ENCODE measurements around the gene CHST14. TPM values are rescaled to one million over a fixed set of nuclear protein-coding genes. Genes with fewer than 3 reads are reported as not detected.
"Not testable (repeated sequence)": the region's sequence is repeated elsewhere in the genome, so short reads cannot be mapped to it uniquely, and the experiment has no call there.

CHST14 gene
- total RNA-seq, 2 experiments from 2014 or later = 5.4 to 6.2 TPM

GRCh38 chr15:40452296-40453090, 18.3 kb upstream of the CHST14 start:
- DNase-seq (no peak), ATAC-seq (peak; percentile 49)
- H3K27me3 Mint-ChIP-seq = no peaks in the 10 kb centered on the region
- H3K4me3 Mint-ChIP-seq = peak overlapping the region; percentile 17
- ChIA-PET CTCF (interaction anchor here (0.7 to 2.1 kb wide), 5 partner anchors 10 to 85 kb away, joined by 3 to 6 read pairs (median 5); partner anchors contain the start of gene BAHD1), POLR2A (interaction anchor here (0.6 to 2.0 kb wide), 3 partner anchors 7 to 17 kb away, joined by 3 to 8 read pairs (median 3); no protein-coding TSS in a partner anchor)
- intact Hi-C loops (cut with DNase I, micrococcal nuclease) = no loop called here
- peak overlapping the region; percentile 82 for H3K27ac Mint-ChIP-seq
- H3K9me3 Mint-ChIP-seq (ENCODE audit: low read depth) = no peaks in the 10 kb centered on the region
- peaks cover 82% of the 10 kb centered on the region for H3K4me1 Mint-ChIP-seq
- no peaks in the 10 kb centered on the region for H3K36me3 Mint-ChIP-seq (ENCODE audit: low read depth)

GRCh38 chr15:40453941-40454340, 16.8 kb upstream of the CHST14 start:
- not testable (repeated sequence) for H3K27me3 Mint-ChIP-seq; H3K36me3 Mint-ChIP-seq (ENCODE audit: low read depth); H3K9me3 Mint-ChIP-seq (ENCODE audit: low read depth)
- POLR2A ChIA-PET = interaction anchor here (0.7 to 2.0 kb wide), 2 partner anchors 9 to 115 kb away, joined by 5 to 8 read pairs; partner anchors contain the start of gene RPUSD2
- peak overlapping the region; percentile 28 for H3K4me3 Mint-ChIP-seq
- CTCF ChIA-PET = interaction anchor here (0.6 to 2.1 kb wide), 4 partner anchors 15 to 591 kb away, joined by 3 to 7 read pairs (median 6); no protein-coding TSS in a partner anchor
- intact Hi-C loops (cut with DNase I, micrococcal nuclease) = loop anchor here in 1 of 2 experiments (2.0 kb wide), 1 partner anchor 17 kb away; the partner anchor contains the start of gene CHST14
- DNase-seq (peak; percentile 52), ATAC-seq (peak; percentile 67)
- peaks cover 79% of the 10 kb centered on the region for H3K4me1 Mint-ChIP-seq
- H3K27ac Mint-ChIP-seq = peak overlapping the region; percentile 82

DNA sequence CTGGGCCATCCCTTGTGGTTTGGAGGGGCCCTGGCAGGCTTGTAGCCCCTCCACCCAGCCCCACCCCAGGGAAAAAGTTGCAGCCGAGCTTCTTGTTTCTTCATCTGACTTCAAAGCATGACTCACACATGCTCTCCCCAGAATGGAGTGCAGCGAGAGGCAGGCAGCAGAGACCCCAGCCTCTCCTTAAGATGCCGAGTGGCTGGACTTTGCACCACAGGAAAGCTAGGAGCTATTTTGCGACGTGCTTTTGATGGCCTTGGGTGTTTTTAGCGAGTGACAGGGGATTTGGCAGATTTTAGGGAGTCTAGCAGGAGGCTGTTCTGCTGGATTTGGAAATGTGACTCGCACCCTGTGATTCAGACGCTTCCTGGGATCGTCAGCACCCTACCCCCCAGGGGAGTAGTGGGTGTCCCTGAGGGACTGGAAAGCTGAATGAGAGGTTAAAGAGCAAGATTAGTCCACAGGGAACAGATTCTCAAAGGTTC, 15.8 kb upstream of the CHST14 start:
- Mint-ChIP-seq H3K27me3 (no peaks in the 10 kb centered on the region), H3K27ac (peak overlapping the region; percentile 82), H3K4me1 (peaks cover 72% of the 10 kb centered on the region), H3K4me3 (no peak overlapping the region), H3K36me3 (ENCODE audit: low read depth) (no peaks in the 10 kb centered on the region), H3K9me3 (ENCODE audit: low read depth) (no peaks in the 10 kb centered on the region)
- POLR2A ChIA-PET = interaction anchor here (0.5 to 0.7 kb wide), 2 partner anchors 38 to 46 kb away, joined by 3 to 4 read pairs; no protein-coding TSS in a partner anchor
- intact Hi-C loops (cut with DNase I, micrococcal nuclease) = loop anchor here in 1 of 2 experiments (2.0 kb wide), 1 partner anchor 16 kb away; the partner anchor contains the start of gene CHST14
- DNase-seq (peak; percentile 58), ATAC-seq (peak; percentile 55)
- CTCF ChIA-PET = interaction anchor here (0.5 to 2.1 kb wide), 8 partner anchors 11 to 182 kb away, joined by 3 to 7 read pairs (median 5); no protein-coding TSS in a partner anchor

- ChIA-PET CTCF (interaction anchor here (0.5 to 1.3 kb wide), 6 partner anchors 9 to 281 kb away, joined by 3 to 5 read pairs (median 3); no protein-coding TSS in a partner anchor), POLR2A (no interaction called here)
- peaks cover 59% of the 10 kb centered on the region for H3K4me1 Mint-ChIP-seq
- H3K36me3 Mint-ChIP-seq (ENCODE audit: low read depth) = no peaks in the 10 kb centered on the region
- no peak overlapping the region for H3K4me3 Mint-ChIP-seq
- H3K27ac Mint-ChIP-seq = peak overlapping the region; percentile 74
- H3K9me3 Mint-ChIP-seq (ENCODE audit: low read depth) = no peaks in the 10 kb centered on the region
- intact Hi-C loops (cut with DNase I, micrococcal nuclease) = no loop called here
- no peaks in the 10 kb centered on the region for H3K27me3 Mint-ChIP-seq
- ATAC-seq (no peak), DNase-seq (no peak)
These were observed 14.5 kb upstream of the CHST14 start for GRCh38 chr15:40456299-40456712.

DNA sequence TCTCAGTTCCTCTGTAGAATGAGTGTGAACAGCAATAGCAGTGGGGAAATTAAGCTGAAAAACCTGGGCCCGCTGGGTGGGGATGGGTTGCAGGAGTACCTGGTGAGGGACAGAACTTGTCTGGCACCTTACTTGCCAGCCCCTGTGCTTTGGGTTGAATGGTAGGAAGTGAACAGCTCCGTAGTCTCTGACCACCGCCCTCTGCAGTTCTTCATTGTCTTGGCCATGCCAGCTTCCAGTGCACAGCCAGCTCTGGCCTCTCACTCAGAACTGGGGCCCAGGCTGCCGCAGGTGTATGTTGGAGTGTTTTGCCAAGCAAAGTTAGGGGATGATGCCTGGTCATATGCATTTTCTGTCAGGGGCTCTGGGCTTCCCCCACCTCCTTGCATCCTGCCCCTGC, 14.0 kb upstream of the CHST14 start:
- ATAC-seq = no peak
- no peaks in the 10 kb centered on the region for H3K9me3 Mint-ChIP-seq (ENCODE audit: low read depth)
- intact Hi-C loops (cut with DNase I, micrococcal nuclease) = no loop called here
- no peaks in the 10 kb centered on the region for H3K27me3 Mint-ChIP-seq
- H3K4me3 Mint-ChIP-seq = no peak overlapping the region
- peak overlapping the region; percentile 44 for H3K27ac Mint-ChIP-seq
- POLR2A ChIA-PET = no interaction called here
- no peaks in the 10 kb centered on the region for H3K36me3 Mint-ChIP-seq (ENCODE audit: low read depth)
- no peak for DNase-seq
- peaks cover 55% of the 10 kb centered on the region for H3K4me1 Mint-ChIP-seq
- CTCF ChIA-PET = interaction anchor here (0.5 to 1.3 kb wide), 6 partner anchors 9 to 281 kb away, joined by 3 to 5 read pairs (median 3); no protein-coding TSS in a partner anchor

DNA sequence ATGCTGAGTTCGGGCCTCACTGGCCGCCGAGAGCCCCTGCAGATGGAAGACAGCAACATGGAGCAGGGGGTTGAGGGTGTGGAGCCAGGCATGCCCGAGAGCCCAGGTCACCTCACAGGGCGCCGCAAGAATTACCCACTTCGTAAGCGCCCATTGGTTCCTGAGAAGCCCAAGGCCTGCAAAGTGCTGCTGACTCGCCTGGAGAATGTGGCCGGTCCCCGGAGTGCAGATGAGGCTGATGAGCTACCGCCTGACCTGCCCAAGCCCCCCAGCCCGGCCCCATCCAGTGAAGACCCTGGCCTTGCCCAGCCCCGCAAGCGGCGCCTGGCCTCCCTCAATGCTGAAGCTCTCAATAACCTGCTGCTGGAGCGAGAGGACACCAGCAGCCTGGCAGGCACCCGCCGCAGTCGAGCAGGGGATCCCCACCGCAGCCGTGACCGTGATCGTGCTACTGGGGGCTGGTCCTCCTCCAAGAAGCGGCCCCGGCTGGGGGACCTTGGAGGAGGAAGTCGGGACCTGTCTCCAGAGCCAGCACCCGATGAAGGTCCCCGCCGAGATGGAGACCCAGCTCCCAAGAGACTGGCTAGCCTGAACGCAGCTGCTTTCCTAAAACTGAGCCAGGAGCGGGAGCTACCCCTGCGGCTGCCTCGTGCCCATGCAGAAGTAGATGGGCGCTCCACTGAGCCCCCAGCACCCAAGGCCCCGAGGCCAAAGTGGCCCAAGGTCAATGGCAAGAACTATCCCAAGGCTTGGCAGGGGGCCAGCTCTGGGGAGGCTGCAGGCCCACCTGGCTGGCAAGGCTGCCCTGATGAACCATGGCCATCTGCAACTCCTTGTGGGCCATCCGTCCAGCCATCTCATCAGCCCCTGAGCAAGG, 12.1 kb upstream of the CHST14 start:
- Mint-ChIP-seq H3K4me1 (peaks cover 35% of the 10 kb centered on the region), H3K27me3 (no peaks in the 10 kb centered on the region), H3K4me3 (no peak overlapping the region), H3K9me3 (ENCODE audit: low read depth) (no peaks in the 10 kb centered on the region), H3K36me3 (ENCODE audit: low read depth) (peaks cover 2% of the 10 kb centered on the region), H3K27ac (no peak overlapping the region)
- no peak for ATAC-seq
- no peak for DNase-seq
- CTCF ChIA-PET = interaction anchor here (0.5 kb wide), 1 partner anchor 36 kb away, joined by 3 read pairs; no protein-coding TSS in a partner anchor
- intact Hi-C loops (cut with DNase I, micrococcal nuclease) = no loop called here
- POLR2A ChIA-PET = no interaction called here

DNA sequence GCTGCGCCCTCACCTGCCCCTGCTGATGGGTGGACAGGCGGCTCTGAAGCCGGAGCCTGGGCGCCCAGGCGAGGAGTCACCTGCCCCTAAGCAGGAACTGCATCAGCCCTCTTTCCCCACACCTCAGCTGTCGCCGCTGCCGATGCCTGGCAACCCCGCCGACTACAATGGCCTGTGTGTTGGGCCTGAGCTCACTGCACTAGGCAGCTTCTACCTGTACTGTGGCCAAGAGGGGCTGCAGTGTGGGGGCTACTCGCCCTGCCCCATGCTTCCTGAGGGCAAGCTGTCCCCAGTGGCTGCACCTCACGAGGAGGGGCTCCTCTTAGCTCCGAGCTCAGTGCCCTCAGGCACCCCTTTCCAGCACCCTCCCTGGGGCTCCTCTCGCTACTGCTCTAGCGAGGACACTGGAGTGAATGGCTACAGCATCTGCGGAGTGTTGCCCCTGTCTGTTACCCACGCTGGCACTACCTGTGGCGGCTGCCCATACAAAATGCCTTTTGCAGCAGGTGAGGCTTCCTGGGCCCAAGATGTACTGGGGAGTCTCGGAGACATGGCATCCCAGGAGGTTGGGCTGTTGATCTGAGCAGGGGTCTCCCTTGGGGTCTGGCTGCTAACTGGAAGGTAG, 11.3 kb upstream of the CHST14 start:
- H3K4me3 Mint-ChIP-seq = no peak overlapping the region
- H3K36me3 Mint-ChIP-seq (ENCODE audit: low read depth) = peaks cover 2% of the 10 kb centered on the region
- intact Hi-C loops (cut with DNase I, micrococcal nuclease) = no loop called here
- no peaks in the 10 kb centered on the region for H3K9me3 Mint-ChIP-seq (ENCODE audit: low read depth)
- DNase-seq (no peak), ATAC-seq (no peak)
- ChIA-PET CTCF (interaction anchor here (0.6 kb wide), 1 partner anchor 731 kb away, joined by 3 read pairs; no protein-coding TSS in a partner anchor), POLR2A (no interaction called here)
- H3K27ac Mint-ChIP-seq = no peak overlapping the region
- H3K4me1 Mint-ChIP-seq = peaks cover 27% of the 10 kb centered on the region
- no peaks in the 10 kb centered on the region for H3K27me3 Mint-ChIP-seq

GRCh38 chr15:40460404-40460803, 10.4 kb upstream of the CHST14 start:
- Mint-ChIP-seq H3K27me3 (no peaks in the 10 kb centered on the region), H3K27ac (no peak overlapping the region), H3K36me3 (ENCODE audit: low read depth) (peaks cover 3% of the 10 kb centered on the region), H3K4me3 (no peak overlapping the region), H3K9me3 (ENCODE audit: low read depth) (no peaks in the 10 kb centered on the region), H3K4me1 (peaks cover 21% of the 10 kb centered on the region)
- intact Hi-C loops (cut with DNase I, micrococcal nuclease) = no loop called here
- ChIA-PET POLR2A (no interaction called here), CTCF (no interaction called here)
- no peak for DNase-seq
- no peak for ATAC-seq

DNA sequence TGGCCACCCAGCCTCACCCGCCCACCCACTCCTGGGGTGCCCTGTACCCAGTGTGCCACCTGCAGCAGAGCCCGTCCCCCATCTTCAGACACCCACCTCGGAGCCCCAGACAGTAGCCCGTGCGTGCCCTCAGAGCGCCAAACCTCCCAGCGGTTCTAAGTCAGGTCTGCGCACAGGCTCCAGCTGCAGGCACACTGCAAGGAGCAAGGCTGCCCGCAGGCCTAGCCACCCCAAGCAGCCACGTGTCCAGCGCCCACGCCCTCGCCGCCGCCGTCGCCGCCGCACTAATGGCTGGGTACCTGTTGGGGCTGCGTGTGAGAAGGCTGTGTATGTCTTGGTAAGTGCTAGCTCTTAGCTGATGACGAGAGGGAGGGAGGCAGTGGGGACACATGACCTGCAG, 8.8 kb upstream of the CHST14 start:
- H3K4me1 Mint-ChIP-seq = peaks cover 17% of the 10 kb centered on the region
- peaks cover 9% of the 10 kb centered on the region for H3K36me3 Mint-ChIP-seq (ENCODE audit: low read depth)
- ChIA-PET POLR2A (no interaction called here), CTCF (interaction anchor here (0.6 to 0.7 kb wide), 2 partner anchors 45 to 173 kb away, joined by 3 read pairs; no protein-coding TSS in a partner anchor)
- intact Hi-C loops (cut with DNase I, micrococcal nuclease) = no loop called here
- no peak overlapping the region for H3K4me3 Mint-ChIP-seq
- ATAC-seq (no peak), DNase-seq (no peak)
- H3K27ac Mint-ChIP-seq = no peak overlapping the region
- H3K9me3 Mint-ChIP-seq (ENCODE audit: low read depth) = no peaks in the 10 kb centered on the region
- no peaks in the 10 kb centered on the region for H3K27me3 Mint-ChIP-seq

DNA sequence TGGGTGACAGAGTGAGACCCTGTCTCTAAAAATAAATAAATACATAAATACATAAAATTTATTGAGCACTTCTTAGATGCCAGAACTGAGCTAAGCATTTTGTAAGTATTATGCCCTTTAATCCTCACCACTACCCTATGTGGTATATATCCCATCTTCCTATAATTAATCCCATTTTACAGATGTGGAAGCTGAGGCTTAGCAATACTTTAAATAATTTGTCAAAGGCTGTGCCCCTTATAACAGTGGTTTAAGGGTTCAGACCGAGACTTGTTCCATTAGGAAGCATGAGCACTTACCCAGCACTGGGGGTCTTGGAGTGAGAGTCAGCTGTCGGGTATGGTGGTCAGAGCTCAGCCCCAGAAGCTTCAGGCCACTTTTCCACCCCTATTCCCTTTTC, 7.5 kb upstream of the CHST14 start:
- Mint-ChIP-seq H3K9me3 (ENCODE audit: low read depth) (no peaks in the 10 kb centered on the region), H3K4me3 (no peak overlapping the region), H3K4me1 (peaks cover 15% of the 10 kb centered on the region), H3K27ac (no peak overlapping the region), H3K36me3 (ENCODE audit: low read depth) (peaks cover 9% of the 10 kb centered on the region), H3K27me3 (no peaks in the 10 kb centered on the region)
- POLR2A ChIA-PET = no interaction called here
- intact Hi-C loops (cut with DNase I, micrococcal nuclease) = no loop called here
- ATAC-seq (no peak), DNase-seq (no peak)
- CTCF ChIA-PET = interaction anchor here (1.2 kb wide), 1 partner anchor 16 kb away, joined by 3 read pairs; no protein-coding TSS in a partner anchor
